GM19467 (cell line): ENCODE results near the gene SHF.

Experiments used
- ATAC-seq: cut with Tn5 transposase; IDR thresholded peaks from one replicate; pipeline ENCODE4 v1.9.1; 2021; ENCODE audit warnings: mild to moderate bottlenecking, moderate library complexity; ENCODE audit not compliant: unreplicated experiment

Gene SHF

GRCh38 chr15:45174069-45174468, 13.7 kb downstream of the SHF start:
- no peak for ATAC-seq

- ATAC-seq, result no peak
Observed at GRCh38 chr15:45171912-45172311, 15.9 kb downstream of the SHF start.

GRCh38 chr15:45169608-45170480, 17.9 kb downstream of the SHF start:
- no peak for ATAC-seq

GRCh38 chr15:45168751-45169551, 18.8 kb downstream of the SHF start:
- no peak for ATAC-seq

GRCh38 chr15:45168286-45168685, 19.5 kb downstream of the SHF start:
- ATAC-seq, result no peak

- no peak for ATAC-seq
Observed at GRCh38 chr15:45167631-45168205, 20.0 kb downstream of the SHF start.

GRCh38 chr15:45166834-45167630, 20.7 kb downstream of the SHF start:
- peak; percentile 92 for ATAC-seq

GRCh38 chr15:45165536-45165935, 22.2 kb downstream of the SHF start:
- ATAC-seq, result no peak

- no peak for ATAC-seq
Observed at GRCh38 chr15:45164914-45165313, 22.9 kb downstream of the SHF start.

- ATAC-seq, result no peak
Observed at GRCh38 chr15:45163508-45163856, 24.3 kb downstream of the SHF start.

GRCh38 chr15:45162771-45163507, 24.8 kb downstream of the SHF start:
- ATAC-seq, result no peak

- ATAC-seq, result no peak
Observed at GRCh38 chr15:45161666-45162065, 26.1 kb downstream of the SHF start.

- no peak for ATAC-seq
Observed at GRCh38 chr15:45157974-45158373, 29.8 kb downstream of the SHF start.

- ATAC-seq, result no peak
Observed at GRCh38 chr15:45156744-45157455, 30.9 kb downstream of the SHF start.

- no peak for ATAC-seq
Observed at GRCh38 chr15:45155739-45156138, 32.0 kb downstream of the SHF start.

- no peak for ATAC-seq
Observed at GRCh38 chr15:45151998-45152828, 35.6 kb downstream of the SHF start.

GRCh38 chr15:45150997-45151396, 36.8 kb downstream of the SHF start:
- no peak for ATAC-seq

GRCh38 chr15:45150481-45150880, 37.3 kb downstream of the SHF start:
- ATAC-seq, result no peak

- no peak for ATAC-seq
Observed at GRCh38 chr15:45149060-45149459, 38.7 kb downstream of the SHF start.
